Trophoblast cell (in vitro differentiated cells and primary cell): ENCODE results near the gene RAB11FIP2.

Experiments
- DNase-seq, 2 donors: peaks; one replicate each; pipeline ENCODE4 v3.0.0-alpha.2; 2016
- H2AFZ ChIP-seq: 2 replicates; pipeline ENCODE4 v1.6.1; 2013; ENCODE audit warnings: low read length, moderate library complexity, mild to moderate bottlenecking; ENCODE audit not compliant: insufficient read depth, poor library complexity
- H2AK5ac ChIP-seq: 2 replicates; pipeline ENCODE4 v1.6.1; 2013; ENCODE audit warnings: mild to moderate bottlenecking, low read length
- H2BK120ac ChIP-seq: 2 replicates; pipeline ENCODE4 v1.6.1; 2013; ENCODE audit warnings: low read length, mild to moderate bottlenecking, moderate library complexity; ENCODE audit not compliant: insufficient read depth, poor library complexity
- H2BK12ac ChIP-seq: 2 replicates; pipeline ENCODE4 v1.6.1; 2013; ENCODE audit warnings: mild to moderate bottlenecking, low read length, moderate library complexity
- H2BK5ac ChIP-seq: 2 replicates; pipeline ENCODE4 v1.6.1; 2013; ENCODE audit warnings: low read length, low read depth, moderate library complexity, mild to moderate bottlenecking; ENCODE audit not compliant: poor library complexity
- H3K14ac ChIP-seq: 2 replicates; pipeline ENCODE4 v1.6.1; 2013; ENCODE audit warnings: mild to moderate bottlenecking, low read length
- H3K18ac ChIP-seq: 2 replicates; pipeline ENCODE4 v1.6.1; 2013; ENCODE audit warnings: mild to moderate bottlenecking, low read length
- H3K23ac ChIP-seq: 2 replicates; pipeline ENCODE4 v1.6.1; 2013; ENCODE audit warnings: low read length
- H3K27ac ChIP-seq: 2 replicates; pipeline ENCODE4 v1.5.1; 2013; ENCODE audit warnings: low read depth, mild to moderate bottlenecking, inconsistent platforms, low read length, moderate library complexity
- H3K27me3 ChIP-seq: 2 replicates; pipeline ENCODE4 v1.6.1; 2013; ENCODE audit warnings: inconsistent platforms, mild to moderate bottlenecking, low read length, moderate library complexity; ENCODE audit not compliant: insufficient read depth
- H3K36me3 ChIP-seq, 2 experiments: 1 replicate in 1 of 2; 2 replicates in 1 of 2; pipeline ENCODE4 v1.6.1; 2013; ENCODE audit warnings: low read length in 2 of 2, mild to moderate bottlenecking in 2 of 2, moderate library complexity in 1 of 2; ENCODE audit not compliant: insufficient read depth in 2 of 2, control insufficient read depth in 1 of 2
- H3K4ac ChIP-seq: 2 replicates; pipeline ENCODE4 v1.6.1; 2013; ENCODE audit warnings: low read depth, mild to moderate bottlenecking, low read length, moderate library complexity
- H3K4me1 ChIP-seq, 2 experiments: 1 replicate in 1 of 2; 2 replicates in 1 of 2; pipeline ENCODE4 v1.6.1; 2013; ENCODE audit warnings: low read length in 2 of 2, mild to moderate bottlenecking in 2 of 2, moderate library complexity in 1 of 2; ENCODE audit not compliant: insufficient read depth in 2 of 2, control insufficient read depth in 1 of 2
- H3K4me2 ChIP-seq: 2 replicates; pipeline ENCODE4 v1.6.1; 2013; ENCODE audit warnings: inconsistent platforms, mild to moderate bottlenecking, low read length, moderate library complexity
- H3K4me3 ChIP-seq: 2 replicates; pipeline ENCODE4 v1.5.1; 2013; ENCODE audit warnings: mild to moderate bottlenecking, low read depth, low read length, inconsistent platforms
- H3K79me1 ChIP-seq: one replicate; pipeline ENCODE4 v1.6.1; 2013; ENCODE audit warnings: low read length
- H3K79me2 ChIP-seq: 2 replicates; pipeline ENCODE4 v1.6.1; 2013; ENCODE audit warnings: low read length, mild to moderate bottlenecking; ENCODE audit not compliant: control insufficient read depth, insufficient read depth, poor library complexity
- H3K9ac ChIP-seq: 2 replicates; pipeline ENCODE4 v1.6.1; 2013; ENCODE audit warnings: mild to moderate bottlenecking, low read length
- H3K9me3 ChIP-seq: 2 replicates; pipeline ENCODE4 v1.6.1; 2013; ENCODE audit warnings: low read depth, mild to moderate bottlenecking, control low read depth, inconsistent platforms, low read length; ENCODE audit not compliant: insufficient read depth
- H4K12ac ChIP-seq: 2 replicates; pipeline ENCODE4 v1.6.1; 2013; ENCODE audit warnings: low read depth, mild to moderate bottlenecking, low read length, moderate library complexity
- H4K8ac ChIP-seq: 2 replicates; pipeline ENCODE4 v1.6.1; 2013; ENCODE audit warnings: low read depth, mild to moderate bottlenecking, low read length, moderate library complexity
- H4K91ac ChIP-seq: one replicate; pipeline ENCODE4 v1.6.1; 2013; ENCODE audit warnings: low read depth, mild to moderate bottlenecking, low read length, moderate library complexity
- WGBS: extraction: QIAGEN DNeasy Blood & Tissue Kit; methylation state at CpG from one replicate; pipeline ENCODE4 v1.1.7; 2013; ENCODE audit warnings: missing lambda C conversion rate; ENCODE audit not compliant: insufficient read length, insufficient coverage; ENCODE audit errors: extremely low coverage; 5-methylcytosine and 5-hydroxymethylcytosine counted together

Gene RAB11FIP2

GRCh38 chr10:118047880-118048279, 1.1 kb upstream of the RAB11FIP2 start:
- Histone ChIP-seq H3K18ac (no peak overlapping the region), H3K4me2 (no peak overlapping the region), H3K9ac (no peak overlapping the region), H3K4me1 (no peaks in the 10 kb centered on the region), H4K91ac (no peak overlapping the region), H2AFZ (no peak overlapping the region), H2BK5ac (no peak overlapping the region), H3K9me3 (no peaks in the 10 kb centered on the region), H3K27ac (no peak overlapping the region), H3K36me3 (no peaks in the 10 kb centered on the region), H3K4me3 (no peak overlapping the region), H3K79me2 (peaks cover 5% of the 10 kb centered on the region), H2BK120ac (no peak overlapping the region), H3K23ac (no peak overlapping the region), H2AK5ac (no peak overlapping the region), H3K27me3 (no peaks in the 10 kb centered on the region), H4K12ac (no peak overlapping the region), H4K8ac (no peak overlapping the region), H3K4ac (no peak overlapping the region), H3K14ac (no peak overlapping the region), H2BK12ac (no peak overlapping the region), H3K79me1 (peaks cover 10% of the 10 kb centered on the region)
- DNase-seq, result no peak
- WGBS, result no CpG with 5 or more reads among the region's 5 CpGs

DNA sequence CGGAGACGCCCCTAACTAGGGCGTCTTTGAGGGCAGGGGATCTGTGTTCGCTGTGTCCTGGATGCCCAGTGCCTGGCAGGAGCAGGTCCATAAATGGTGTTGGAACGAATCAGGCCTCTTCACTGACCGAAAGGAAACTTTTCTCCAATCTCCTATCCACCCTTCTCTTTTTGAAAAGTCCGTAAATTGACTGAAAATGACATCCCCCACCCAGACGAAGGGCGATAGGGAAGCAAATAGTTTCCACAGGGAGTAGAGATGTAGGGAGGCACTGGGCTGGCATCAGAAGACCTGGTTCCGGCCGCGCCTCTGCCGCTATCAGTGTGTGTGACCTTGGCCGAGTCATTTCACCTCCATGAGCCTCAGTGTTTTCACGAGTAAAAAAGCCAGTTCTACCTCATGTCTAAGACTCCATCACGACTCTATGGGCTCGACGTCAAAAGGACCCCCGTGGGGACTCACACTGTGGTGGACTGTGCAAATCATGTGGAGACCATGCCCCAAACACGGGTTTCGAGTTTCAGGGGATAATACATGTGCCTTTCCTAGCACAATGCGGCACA, 497 bp upstream of the RAB11FIP2 start:
- no peak overlapping the region for H3K18ac ChIP-seq
- H3K14ac ChIP-seq, result no peak overlapping the region
- no peak overlapping the region for H3K4ac ChIP-seq
- H3K79me1 ChIP-seq, result peaks cover 10% of the 10 kb centered on the region
- no peaks in the 10 kb centered on the region for H3K4me1 ChIP-seq
- peaks cover 5% of the 10 kb centered on the region for H3K79me2 ChIP-seq
- H3K27me3 ChIP-seq, result no peaks in the 10 kb centered on the region
- H3K27ac ChIP-seq, result no peak overlapping the region
- no peaks in the 10 kb centered on the region for H3K36me3 ChIP-seq
- no peak overlapping the region for H2BK5ac ChIP-seq
- no peak overlapping the region for H3K23ac ChIP-seq
- H4K12ac ChIP-seq, result peak overlapping the region; percentile 77
- H3K9me3 ChIP-seq, result no peaks in the 10 kb centered on the region
- H3K9ac ChIP-seq, result peak overlapping the region; percentile 17
- WGBS, result no CpG with 5 or more reads among the region's 22 CpGs
- no peak overlapping the region for H4K91ac ChIP-seq
- no peak for DNase-seq
- no peak overlapping the region for H2BK120ac ChIP-seq
- peak overlapping the region; percentile 68 for H2AFZ ChIP-seq
- peak overlapping the region; percentile 59 for H4K8ac ChIP-seq
- H3K4me3 ChIP-seq, result peak overlapping the region; percentile 90
- H2BK12ac ChIP-seq, result no peak overlapping the region
- H2AK5ac ChIP-seq, result no peak overlapping the region
- H3K4me2 ChIP-seq, result peak overlapping the region; percentile 75

- Histone ChIP-seq H2BK5ac (no peak overlapping the region), H2AFZ (peak overlapping the region; percentile 80), H3K27me3 (no peaks in the 10 kb centered on the region), H3K9me3 (no peaks in the 10 kb centered on the region), H2BK120ac (no peak overlapping the region), H3K4ac (peak overlapping the region; percentile 41), H4K91ac (peak overlapping the region; percentile 89), H4K8ac (peak overlapping the region; percentile 87), H3K27ac (peak overlapping the region; percentile 87), H3K18ac (peak overlapping the region; percentile 17), H3K4me1 (no peaks in the 10 kb centered on the region), H3K79me1 (peaks cover 10% of the 10 kb centered on the region), H2BK12ac (no peak overlapping the region), H2AK5ac (no peak overlapping the region), H3K36me3 (no peaks in the 10 kb centered on the region), H4K12ac (peak overlapping the region; percentile 75), H3K23ac (no peak overlapping the region), H3K4me2 (peak overlapping the region; percentile 75), H3K9ac (peak overlapping the region; percentile 89), H3K14ac (peak overlapping the region; percentile 58), H3K79me2 (peaks cover 5% of the 10 kb centered on the region), H3K4me3 (peak overlapping the region; percentile 90)
- peak; percentile 37 to 56 for DNase-seq
- WGBS, result no CpG with 5 or more reads among the region's 14 CpGs
These were observed 825 bp downstream of the RAB11FIP2 start for GRCh38 chr10:118045837-118046394.

DNA sequence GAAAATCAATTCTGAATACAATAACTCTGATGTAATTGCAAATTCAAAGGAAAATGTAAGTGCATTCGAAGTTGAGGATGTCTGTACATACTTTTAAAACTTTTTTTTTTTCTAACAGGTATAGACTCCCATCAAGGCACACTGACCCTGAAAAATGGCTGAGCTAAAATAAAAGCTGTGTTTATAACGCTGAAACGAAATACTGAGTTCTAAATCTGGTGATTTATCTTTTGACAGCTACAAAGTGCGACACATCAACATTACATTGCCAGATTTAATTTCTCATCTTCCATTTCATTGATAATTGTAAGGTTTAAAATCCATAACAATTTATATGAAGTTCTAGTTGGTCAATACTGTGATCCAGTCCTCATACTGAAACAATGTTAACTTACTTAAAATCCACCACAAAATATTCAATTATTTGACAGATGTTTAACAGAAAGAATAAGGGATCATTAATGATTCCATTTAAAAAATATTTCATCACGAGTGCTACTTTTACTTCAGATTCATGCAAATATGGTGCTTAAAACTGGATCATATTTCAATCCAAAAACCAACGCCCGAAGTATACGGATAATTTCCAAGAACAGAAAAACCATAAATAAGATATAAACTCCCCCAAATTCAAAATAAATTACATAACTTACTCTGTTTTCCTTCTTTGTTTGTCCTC, 1.4 kb downstream of the RAB11FIP2 start:
- peaks cover 5% of the 10 kb centered on the region for H3K79me2 ChIP-seq
- DNase-seq, result no peak
- no peak overlapping the region for H2AK5ac ChIP-seq
- H4K12ac ChIP-seq, result no peak overlapping the region
- H3K36me3 ChIP-seq, result no peaks in the 10 kb centered on the region
- peaks cover 10% of the 10 kb centered on the region for H3K79me1 ChIP-seq
- no peak overlapping the region for H3K27ac ChIP-seq
- no peaks in the 10 kb centered on the region for H3K27me3 ChIP-seq
- no peak overlapping the region for H2BK120ac ChIP-seq
- H3K9me3 ChIP-seq, result no peaks in the 10 kb centered on the region
- H2BK5ac ChIP-seq, result no peak overlapping the region
- H4K8ac ChIP-seq, result no peak overlapping the region
- WGBS, result no CpG with 5 or more reads among the region's 8 CpGs
- no peak overlapping the region for H3K4ac ChIP-seq
- no peak overlapping the region for H4K91ac ChIP-seq
- H3K18ac ChIP-seq, result no peak overlapping the region
- H2BK12ac ChIP-seq, result no peak overlapping the region
- no peak overlapping the region for H3K14ac ChIP-seq
- H3K9ac ChIP-seq, result no peak overlapping the region
- H2AFZ ChIP-seq, result no peak overlapping the region
- H3K4me3 ChIP-seq, result no peak overlapping the region
- H3K4me1 ChIP-seq, result no peaks in the 10 kb centered on the region
- no peak overlapping the region for H3K23ac ChIP-seq
- H3K4me2 ChIP-seq, result no peak overlapping the region
